Measurements from ENCODE around the gene PDZD2.

GRCh38 chr5:31743678-31744077 lies 104.7 kb downstream of the PDZD2 start:
- TF ChIP-seq CTCF (IDR thresholded peaks at IDR 0.05; ENCODE audit: low read depth, low read length) (no peak), EZH2phosphoT487 (IDR thresholded peaks at IDR 0.05; ENCODE audit: low read depth) (no peak)

Data from OCI-LY3 (cell line).